Measurements from ENCODE around the gene RPL5. TPM values are rescaled to one million over a fixed set of nuclear protein-coding genes. Genes with fewer than 3 reads are reported as not detected.

The RPL5 gene
- total RNA-seq, 1 experiment from 2014 or later = 1,430 TPM

GRCh38 chr1:92834617-92835016 lies 2.8 kb downstream of the RPL5 start:
- Mint-ChIP-seq H3K9me3 (no peaks in the 10 kb centered on the region), H3K4me3 (peak overlapping the region; percentile 95), H3K27me3 (ENCODE audit: low read depth) (no peaks in the 10 kb centered on the region; the same call in 1 of the 2 replicates), H3K27ac (peak overlapping the region; percentile 87), H3K4me1 (peaks cover 43% of the 10 kb centered on the region), H3K36me3 (peaks cover 78% of the 10 kb centered on the region)
- ATAC-seq (no peak), DNase-seq (ENCODE audit: low spot score) (no peak)
- TF ChIP-seq KAT7 (CRISPR knock-in tag; IDR thresholded peaks at IDR 0.05; ENCODE audit: borderline replicate concordance) = no peak
- no peak for TF ChIP-seq TEAD4 (CRISPR knock-in tag; IDR thresholded peaks at IDR 0.05)
- no peak for TF ChIP-seq ARID4B (CRISPR knock-in tag; IDR thresholded peaks at IDR 0.05; ENCODE audit: borderline replicate concordance)
- no peak for TF ChIP-seq ZNF232 (CRISPR knock-in tag; IDR thresholded peaks at IDR 0.05)
- no peak for TF ChIP-seq RELA (CRISPR knock-in tag; IDR thresholded peaks at IDR 0.05; ENCODE audit: borderline replicate concordance)
- no peak for TF ChIP-seq ATF6 (CRISPR knock-in tag; IDR thresholded peaks at IDR 0.05)
- TF ChIP-seq TP53 (CRISPR knock-in tag; IDR thresholded peaks at IDR 0.05) = no peak
- no peak for TF ChIP-seq CDX4 (CRISPR knock-in tag; IDR thresholded peaks at IDR 0.05; ENCODE audit: borderline replicate concordance)
- no peak for TF ChIP-seq E2F5 (CRISPR knock-in tag; IDR thresholded peaks at IDR 0.05)
- no peak for TF ChIP-seq EMX1 (CRISPR knock-in tag; IDR thresholded peaks at IDR 0.05)
- no peak for TF ChIP-seq ATF2 (CRISPR knock-in tag; IDR thresholded peaks at IDR 0.05; ENCODE audit: borderline replicate concordance, low read depth)
- TF ChIP-seq NR2C2 (CRISPR knock-in tag; IDR thresholded peaks at IDR 0.05) = no peak
- TF ChIP-seq ZNF425 (CRISPR knock-in tag; conservative IDR thresholded peaks at IDR 0.05) = no peak
- no peak for TF ChIP-seq ZNF219 (CRISPR knock-in tag; IDR thresholded peaks at IDR 0.05; ENCODE audit: borderline replicate concordance)
- no peak for TF ChIP-seq PRDM15 (CRISPR knock-in tag; IDR thresholded peaks at IDR 0.05)
- CTCF ChIA-PET = interaction anchor here (0.6 kb wide), 1 partner anchor 344 kb away, joined by 4 read pairs; no protein-coding TSS in a partner anchor
- POLR2A ChIA-PET = no interaction called here

Measured in WTC11 (cell line).